ENCODE data around the gene SLK.

DNA sequence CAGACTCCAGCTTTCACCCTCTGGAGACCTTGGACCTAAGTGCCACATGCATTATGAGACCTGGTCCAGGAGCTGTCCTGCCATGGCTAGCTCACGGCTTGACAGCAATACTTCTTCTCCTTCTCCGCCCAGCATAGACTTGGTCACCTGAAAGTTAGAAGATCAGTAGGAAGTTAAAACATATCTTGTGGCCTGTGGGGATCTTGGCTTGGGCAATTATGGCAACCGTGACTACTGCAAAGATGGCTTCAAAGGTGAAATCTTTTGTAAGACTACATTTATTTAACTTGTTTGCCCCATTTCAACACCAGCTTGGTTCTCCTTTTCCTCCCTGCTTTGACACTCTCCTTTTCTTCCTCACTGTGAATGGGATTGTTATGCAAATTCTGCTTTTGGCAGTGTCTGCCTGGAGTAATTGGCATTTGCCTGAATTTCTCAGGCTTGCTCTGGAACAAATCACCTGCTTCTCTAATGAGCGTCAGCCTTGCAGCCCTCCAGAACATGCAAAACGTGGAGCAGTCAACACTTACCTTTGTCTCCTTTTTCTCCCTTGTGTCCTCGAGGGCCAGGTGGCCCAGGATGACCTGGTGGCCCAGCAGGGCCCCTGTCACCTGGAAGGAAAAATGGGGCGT, 65.3 kb downstream of the SLK start:
- TF ChIP-seq, protein P1, sequence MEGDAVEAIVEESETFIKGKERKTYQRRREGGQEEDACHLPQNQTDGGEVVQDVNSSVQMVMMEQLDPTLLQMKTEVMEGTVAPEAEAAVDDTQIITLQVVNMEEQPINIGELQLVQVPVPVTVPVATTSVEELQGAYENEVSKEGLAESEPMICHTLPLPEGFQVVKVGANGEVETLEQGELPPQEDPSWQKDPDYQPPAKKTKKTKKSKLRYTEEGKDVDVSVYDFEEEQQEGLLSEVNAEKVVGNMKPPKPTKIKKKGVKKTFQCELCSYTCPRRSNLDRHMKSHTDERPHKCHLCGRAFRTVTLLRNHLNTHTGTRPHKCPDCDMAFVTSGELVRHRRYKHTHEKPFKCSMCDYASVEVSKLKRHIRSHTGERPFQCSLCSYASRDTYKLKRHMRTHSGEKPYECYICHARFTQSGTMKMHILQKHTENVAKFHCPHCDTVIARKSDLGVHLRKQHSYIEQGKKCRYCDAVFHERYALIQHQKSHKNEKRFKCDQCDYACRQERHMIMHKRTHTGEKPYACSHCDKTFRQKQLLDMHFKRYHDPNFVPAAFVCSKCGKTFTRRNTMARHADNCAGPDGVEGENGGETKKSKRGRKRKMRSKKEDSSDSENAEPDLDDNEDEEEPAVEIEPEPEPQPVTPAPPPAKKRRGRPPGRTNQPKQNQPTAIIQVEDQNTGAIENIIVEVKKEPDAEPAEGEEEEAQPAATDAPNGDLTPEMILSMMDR (IDR thresholded peaks at IDR 0.05): no peak
- no peak for TF ChIP-seq SIN3A (IDR thresholded peaks at IDR 0.05; ENCODE audit: borderline replicate concordance, insufficient read depth, low read depth, low read length)

All from Panc1 (cell line).